ENCODE data around the gene SORBS2.
A peak's percentile ranks its signal among the peaks of the same experiment; 100 is the strongest.

Gene SORBS2

GRCh38 chr4:185775792-185776555, 36.0 kb downstream of the SORBS2 start:
- no peak for DNase-seq (ENCODE audit: low read depth, low spot score)

GRCh38 chr4:185774845-185775680, 36.9 kb downstream of the SORBS2 start:
- peak; percentile 95 for DNase-seq (ENCODE audit: low read depth, low spot score)

- DNase-seq (ENCODE audit: low read depth, low spot score) = peak; percentile 47
Observed at GRCh38 chr4:185774131-185774653, 37.8 kb downstream of the SORBS2 start.

- DNase-seq (ENCODE audit: low read depth, low spot score) = peak; percentile 33
Observed at GRCh38 chr4:185773419-185773818, 38.6 kb downstream of the SORBS2 start.

- no peak for DNase-seq (ENCODE audit: low read depth, low spot score)
Observed at GRCh38 chr4:185772391-185773093, 39.5 kb downstream of the SORBS2 start.

- DNase-seq (ENCODE audit: low read depth, low spot score) = no peak
Observed at GRCh38 chr4:185771711-185772390, 40.1 kb downstream of the SORBS2 start.

GRCh38 chr4:185767528-185767927, 44.5 kb downstream of the SORBS2 start:
- no peak for DNase-seq (ENCODE audit: low read depth, low spot score)

GRCh38 chr4:185764876-185765275, 47.1 kb downstream of the SORBS2 start:
- DNase-seq (ENCODE audit: low read depth, low spot score) = no peak

- DNase-seq (ENCODE audit: low read depth, low spot score) = peak; percentile 32
Observed at GRCh38 chr4:185761352-185762235, 50.4 kb downstream of the SORBS2 start.

- no peak for DNase-seq (ENCODE audit: low read depth, low spot score)
Observed at GRCh38 chr4:185758807-185759206, 53.2 kb downstream of the SORBS2 start.

- peak; percentile 16 for DNase-seq (ENCODE audit: low read depth, low spot score)
Observed at GRCh38 chr4:185755451-185755850, 56.5 kb downstream of the SORBS2 start.

GRCh38 chr4:185754961-185755360, 57.0 kb downstream of the SORBS2 start:
- no peak for DNase-seq (ENCODE audit: low read depth, low spot score)

- peak; percentile 65 for DNase-seq (ENCODE audit: low read depth, low spot score)
Observed at GRCh38 chr4:185752872-185753271, 59.1 kb downstream of the SORBS2 start.

- DNase-seq (ENCODE audit: low read depth, low spot score) = no peak
Observed at GRCh38 chr4:185749858-185750257, 62.1 kb downstream of the SORBS2 start.

GRCh38 chr4:185748901-185749390, 63.0 kb downstream of the SORBS2 start:
- DNase-seq (ENCODE audit: low read depth, low spot score) = no peak

GRCh38 chr4:185745891-185746290, 66.1 kb downstream of the SORBS2 start:
- no peak for DNase-seq (ENCODE audit: low read depth, low spot score)

- no peak for DNase-seq (ENCODE audit: low read depth, low spot score)
Observed at GRCh38 chr4:185744946-185745345, 67.0 kb downstream of the SORBS2 start.

- no peak for DNase-seq (ENCODE audit: low read depth, low spot score)
Observed at GRCh38 chr4:185744488-185744862, 67.5 kb downstream of the SORBS2 start.

GRCh38 chr4:185743722-185744487, 68.1 kb downstream of the SORBS2 start:
- no peak for DNase-seq (ENCODE audit: low read depth, low spot score)
